ENCODE data around the gene CD300H. TPM values are rescaled to one million over a fixed set of nuclear protein-coding genes. Genes with fewer than 3 reads are reported as not detected.
"Not testable (repeated sequence)": the region's sequence is repeated elsewhere in the genome, so short reads cannot be mapped to it uniquely, and the experiment has no call there.

The CD300H gene
- total RNA-seq, 2 experiments from 2014 or later: not detected

DNA sequence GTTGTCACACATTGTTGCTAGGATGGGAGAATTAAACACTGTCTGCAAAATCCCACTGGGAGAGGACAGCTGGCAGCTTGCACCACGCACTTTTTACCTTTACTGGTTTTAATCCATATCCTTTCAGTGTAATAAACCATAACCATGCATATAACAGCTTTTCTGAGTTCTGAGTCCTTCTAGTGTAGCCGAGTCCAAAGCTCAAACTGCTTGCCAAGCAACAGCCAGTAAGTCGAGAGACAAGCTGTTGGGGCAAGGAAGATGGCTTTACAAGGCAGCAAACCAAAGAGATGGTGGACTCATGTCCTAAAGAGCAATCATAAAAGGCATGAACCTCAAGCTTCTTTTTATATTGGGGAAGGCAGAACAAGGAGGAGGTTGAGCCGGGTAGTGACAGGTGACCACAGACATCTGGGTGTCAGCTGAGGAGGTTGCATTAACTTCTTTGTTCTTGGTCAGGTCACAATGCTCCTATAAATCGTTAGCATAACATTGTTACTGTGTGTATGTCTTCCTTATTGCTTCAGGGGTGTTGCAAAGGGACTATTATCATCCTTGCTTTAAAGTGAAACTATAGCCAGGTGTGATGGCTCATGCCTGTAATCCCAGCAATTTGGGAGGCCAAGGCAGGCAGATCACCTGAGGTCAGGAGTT is 7.3 kb upstream of the CD300H start:
- H3K27ac Mint-ChIP-seq: no peak overlapping the region
- H3K9me3 Mint-ChIP-seq: no peaks in the 10 kb centered on the region
- H3K27me3 Mint-ChIP-seq: peaks cover 20% of the 10 kb centered on the region
- H3K4me3 Mint-ChIP-seq: no peak overlapping the region
- POLR2A ChIA-PET: no interaction called here
- no peak for DNase-seq
- H3K4me1 Mint-ChIP-seq: peaks cover 6% of the 10 kb centered on the region
- CTCF ChIA-PET: interaction anchor here (1.2 to 1.3 kb wide), 3 partner anchors 8 to 17 kb away, joined by 3 to 4 read pairs (median 4); partner anchors contain the start of gene CD300LD
- no peaks in the 10 kb centered on the region for H3K36me3 Mint-ChIP-seq (ENCODE audit: low read depth)

DNA sequence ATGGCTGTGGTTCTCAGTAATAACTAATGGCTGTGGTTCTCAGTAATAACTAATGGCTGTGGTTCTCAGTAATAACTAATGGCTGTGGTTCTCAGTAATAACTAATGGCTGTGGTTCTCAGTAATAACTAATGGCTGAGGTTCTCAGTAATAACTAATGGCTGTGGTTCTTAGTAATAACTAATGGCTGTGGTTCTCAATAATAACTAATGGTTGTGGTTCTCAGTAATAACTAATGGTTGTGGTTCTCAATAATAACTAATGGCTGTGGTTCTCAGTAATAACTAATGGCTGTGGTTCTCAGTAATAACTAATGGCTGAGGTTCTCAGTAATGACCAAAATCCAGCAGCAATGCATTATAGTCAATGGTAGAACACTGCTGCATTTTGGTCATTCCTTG is 6.3 kb upstream of the CD300H start:
- H3K4me3 Mint-ChIP-seq; H3K4me1 Mint-ChIP-seq; POLR2A ChIA-PET; H3K36me3 Mint-ChIP-seq (ENCODE audit: low read depth); H3K9me3 Mint-ChIP-seq; H3K27ac Mint-ChIP-seq; DNase-seq: not testable (repeated sequence)
- CTCF ChIA-PET: interaction anchor here (0.9 to 1.3 kb wide), 3 partner anchors 7 to 162 kb away, joined by 3 to 4 read pairs (median 3); partner anchors contain the start of gene CD300LD
- peaks cover 20% of the 10 kb centered on the region for H3K27me3 Mint-ChIP-seq

- POLR2A ChIA-PET: no interaction called here
- peaks cover 20% of the 10 kb centered on the region for H3K27me3 Mint-ChIP-seq
- DNase-seq: no peak
- CTCF ChIA-PET: interaction anchor here (0.9 to 1.3 kb wide), 2 partner anchors 19 to 163 kb away, joined by 3 to 4 read pairs; partner anchors contain the start of gene CD300LD
- no peaks in the 10 kb centered on the region for H3K9me3 Mint-ChIP-seq
- no peak overlapping the region for H3K27ac Mint-ChIP-seq
- H3K4me1 Mint-ChIP-seq: peaks cover 10% of the 10 kb centered on the region
- no peaks in the 10 kb centered on the region for H3K36me3 Mint-ChIP-seq (ENCODE audit: low read depth)
- H3K4me3 Mint-ChIP-seq: no peak overlapping the region
These were observed 5.9 kb upstream of the CD300H start for GRCh38 chr17:74573169-74573568.

DNA sequence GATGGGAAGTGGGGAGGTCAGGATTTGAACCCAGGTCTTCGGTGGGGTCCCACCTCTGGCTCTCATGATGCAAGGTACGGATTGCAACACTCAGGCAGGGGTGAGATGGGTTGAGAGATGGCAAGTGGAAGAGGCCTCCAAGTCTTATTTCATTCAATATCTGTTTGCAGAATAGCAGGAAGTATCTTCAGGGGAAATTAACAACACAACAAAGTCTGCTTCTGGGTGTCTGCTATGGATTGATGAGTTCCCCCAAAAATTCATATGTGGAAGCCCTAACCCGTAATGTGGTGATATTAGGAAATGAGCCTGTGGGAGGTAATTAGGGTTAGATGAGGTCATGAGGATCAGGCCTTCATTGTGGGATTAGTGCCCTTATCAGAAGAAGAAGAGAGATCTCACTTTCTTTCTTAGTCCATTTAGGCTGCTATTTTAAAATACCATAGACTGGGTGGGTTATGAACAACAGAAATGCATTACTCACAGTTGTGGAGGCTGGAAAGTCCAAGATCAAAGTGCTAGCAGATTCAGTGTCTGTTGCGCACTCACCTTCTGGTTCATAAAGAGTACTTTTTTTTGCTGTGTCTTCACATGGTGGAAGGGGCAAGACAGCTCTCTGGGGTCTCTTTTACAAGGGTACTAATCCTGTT is 4.4 kb upstream of the CD300H start:
- no peaks in the 10 kb centered on the region for H3K36me3 Mint-ChIP-seq (ENCODE audit: low read depth)
- H3K27ac Mint-ChIP-seq: no peak overlapping the region
- peaks cover 10% of the 10 kb centered on the region for H3K4me1 Mint-ChIP-seq
- POLR2A ChIA-PET: no interaction called here
- H3K27me3 Mint-ChIP-seq: peaks cover 22% of the 10 kb centered on the region
- no peaks in the 10 kb centered on the region for H3K9me3 Mint-ChIP-seq
- H3K4me3 Mint-ChIP-seq: no peak overlapping the region
- CTCF ChIA-PET: interaction anchor here (0.6 kb wide), 1 partner anchor 16 kb away, joined by 3 read pairs; no protein-coding TSS in a partner anchor
- no peak for DNase-seq

DNA sequence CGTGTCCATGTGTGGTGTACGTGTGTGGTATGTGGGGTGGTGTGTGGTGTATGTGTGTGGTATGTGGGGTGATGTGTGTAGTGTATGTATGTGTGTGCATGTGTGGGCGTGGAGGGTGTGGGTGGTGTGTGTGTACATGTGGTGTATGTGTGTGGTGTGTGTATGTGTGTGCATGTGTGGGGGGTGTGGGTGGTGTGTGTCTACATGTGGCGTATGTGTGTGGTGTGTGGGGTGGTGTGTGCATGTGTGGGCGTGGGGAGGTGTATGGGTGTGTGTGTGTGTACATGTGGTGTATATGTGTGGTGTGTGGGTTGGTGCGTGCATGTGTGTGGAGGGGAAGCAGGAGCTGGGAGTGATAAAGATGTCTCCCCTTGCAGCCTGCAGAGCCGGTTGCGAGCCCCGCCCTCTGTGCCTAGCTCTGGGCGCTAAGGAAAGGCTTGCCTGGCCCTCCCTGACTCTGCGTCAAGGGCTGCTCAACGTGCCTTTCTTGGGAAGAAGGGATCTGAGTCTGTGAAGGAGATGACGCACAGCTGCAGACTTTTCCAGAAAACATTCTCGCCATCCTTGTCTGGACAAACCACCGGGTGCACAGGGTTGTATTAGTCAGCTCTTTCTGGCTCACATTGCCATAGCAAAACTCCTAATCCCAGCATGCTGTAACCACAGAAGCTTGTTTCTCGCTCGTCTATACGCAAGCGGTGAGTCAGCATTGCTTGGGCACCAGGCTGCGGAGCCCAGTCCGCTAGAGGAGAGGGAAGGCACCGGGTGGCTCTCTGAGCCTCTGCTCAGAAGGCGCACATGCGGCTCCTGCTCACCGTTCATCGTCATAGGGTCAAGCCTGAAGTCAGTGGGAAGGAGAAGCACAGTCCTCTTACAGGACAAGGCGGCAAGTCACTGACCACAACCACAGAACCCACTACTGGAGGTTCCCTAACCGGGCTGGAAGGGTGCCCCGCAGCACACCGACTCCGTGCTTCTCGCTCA is 2.0 kb upstream of the CD300H start:
- Mint-ChIP-seq H3K4me3 (no peak overlapping the region), H3K27ac (no peak overlapping the region), H3K27me3 (peaks cover 18% of the 10 kb centered on the region), H3K4me1 (peaks cover 10% of the 10 kb centered on the region), H3K36me3 (ENCODE audit: low read depth) (no peaks in the 10 kb centered on the region), H3K9me3 (no peaks in the 10 kb centered on the region)
- no peak for DNase-seq
- ChIA-PET POLR2A (no interaction called here), CTCF (interaction anchor here (0.6 to 1.0 kb wide), 4 partner anchors 8 to 139 kb away, joined by 3 to 4 read pairs (median 3); no protein-coding TSS in a partner anchor)

DNA sequence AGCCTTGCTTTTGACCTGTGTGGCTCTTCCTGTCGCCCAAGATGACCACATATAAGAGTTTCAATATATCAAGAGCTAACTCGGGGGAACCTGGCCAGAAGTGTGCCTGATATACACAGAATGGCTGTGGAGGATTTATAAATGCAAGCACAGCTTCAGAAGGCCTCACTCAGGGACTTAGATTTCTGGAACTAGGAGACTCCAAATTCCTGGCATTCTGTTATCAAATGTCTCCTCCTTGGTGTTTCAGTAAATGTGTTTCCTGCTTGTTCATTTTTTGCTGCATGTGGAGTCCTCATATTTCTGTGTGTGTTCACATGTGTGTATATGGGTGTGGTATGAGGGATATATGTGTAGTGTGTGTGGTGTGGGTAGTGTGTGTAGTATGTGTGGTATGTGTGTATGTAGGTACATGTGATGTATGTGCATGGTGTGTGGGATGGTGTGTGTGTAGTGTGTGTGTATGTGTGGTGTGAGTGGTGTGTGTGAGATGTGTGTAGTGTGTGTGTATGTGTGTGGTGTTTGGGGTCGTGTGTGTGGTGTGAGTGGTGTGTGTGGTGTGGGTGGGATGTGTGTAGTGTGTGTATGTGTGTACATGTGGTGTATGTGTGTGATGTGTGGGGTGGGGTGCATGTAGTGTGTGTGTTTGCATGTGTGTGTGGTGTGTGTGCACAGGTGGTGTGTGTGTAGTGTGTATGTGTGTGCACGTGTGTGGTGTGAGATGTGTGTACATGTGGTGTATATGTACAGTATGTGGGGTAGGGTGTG is 981 bp upstream of the CD300H start:
- Mint-ChIP-seq H3K27ac (no peak overlapping the region), H3K4me3 (no peak overlapping the region), H3K4me1 (peaks cover 10% of the 10 kb centered on the region), H3K36me3 (ENCODE audit: low read depth) (no peaks in the 10 kb centered on the region), H3K9me3 (no peaks in the 10 kb centered on the region), H3K27me3 (peaks cover 15% of the 10 kb centered on the region)
- ChIA-PET POLR2A (no interaction called here), CTCF (interaction anchor here (1.1 kb wide), 1 partner anchor 26 kb away, joined by 3 read pairs; no protein-coding TSS in a partner anchor)
- no peak for DNase-seq

GRCh38 chr17:74566132-74566753 is 1.1 kb downstream of the CD300H start:
- peaks cover 15% of the 10 kb centered on the region for H3K27me3 Mint-ChIP-seq
- H3K9me3 Mint-ChIP-seq: no peaks in the 10 kb centered on the region
- no peak overlapping the region for H3K4me3 Mint-ChIP-seq
- peak; percentile 40 for DNase-seq
- H3K27ac Mint-ChIP-seq: no peak overlapping the region
- POLR2A ChIA-PET: interaction anchor here (0.6 kb wide), 1 partner anchor 192 kb away, joined by 6 read pairs; no protein-coding TSS in a partner anchor
- H3K4me1 Mint-ChIP-seq: peaks cover 10% of the 10 kb centered on the region
- CTCF ChIA-PET: interaction anchor here (0.8 to 1.2 kb wide), 7 partner anchors 8 to 197 kb away, joined by 3 to 4 read pairs (median 3); no protein-coding TSS in a partner anchor
- H3K36me3 Mint-ChIP-seq (ENCODE audit: low read depth): no peaks in the 10 kb centered on the region

GRCh38 chr17:74565126-74565525 is 2.2 kb downstream of the CD300H start:
- H3K36me3 Mint-ChIP-seq (ENCODE audit: low read depth): no peaks in the 10 kb centered on the region
- no peak for DNase-seq
- no peaks in the 10 kb centered on the region for H3K9me3 Mint-ChIP-seq
- H3K27ac Mint-ChIP-seq: no peak overlapping the region
- H3K4me1 Mint-ChIP-seq: peaks cover 12% of the 10 kb centered on the region
- peaks cover 10% of the 10 kb centered on the region for H3K27me3 Mint-ChIP-seq
- ChIA-PET POLR2A (no interaction called here), CTCF (no interaction called here)
- no peak overlapping the region for H3K4me3 Mint-ChIP-seq

DNA sequence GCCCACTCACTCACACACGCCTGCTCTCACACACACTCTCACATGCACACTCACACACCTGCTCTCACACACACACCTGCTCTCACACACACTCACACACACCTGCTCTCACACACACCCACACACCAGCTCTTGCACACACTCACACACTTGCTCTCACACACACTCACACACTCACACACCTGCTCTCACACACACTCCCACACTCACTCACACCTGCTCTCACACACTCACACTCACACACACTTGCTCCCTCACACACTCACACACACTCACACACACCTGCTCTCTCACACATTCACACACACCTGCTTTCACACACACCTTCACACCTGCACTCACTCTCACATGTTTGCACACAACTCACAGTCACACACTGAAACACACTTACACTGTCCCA is 4.0 kb downstream of the CD300H start:
- peaks cover 3% of the 10 kb centered on the region for H3K9me3 Mint-ChIP-seq
- POLR2A ChIA-PET: no interaction called here
- DNase-seq: no peak

GRCh38 chr17:74561586-74561985 is 5.7 kb downstream of the CD300H start:
- no peak overlapping the region for H3K27ac Mint-ChIP-seq
- no peak overlapping the region for H3K4me3 Mint-ChIP-seq
- ChIA-PET POLR2A (no interaction called here), CTCF (interaction anchor here (1.2 kb wide), 1 partner anchor 8 kb away, joined by 4 read pairs; no protein-coding TSS in a partner anchor)
- H3K9me3 Mint-ChIP-seq: peaks cover 9% of the 10 kb centered on the region
- H3K27me3 Mint-ChIP-seq: peaks cover 4% of the 10 kb centered on the region
- peaks cover 29% of the 10 kb centered on the region for H3K4me1 Mint-ChIP-seq
- no peak for DNase-seq
- H3K36me3 Mint-ChIP-seq (ENCODE audit: low read depth): peaks cover 4% of the 10 kb centered on the region

More for the DNA sequence above, 4.0 kb downstream of the CD300H start:
- Mint-ChIP-seq H3K4me1 (peaks cover 20% of the 10 kb centered on the region), H3K27ac (no peak overlapping the region), H3K27me3 (peaks cover 10% of the 10 kb centered on the region), H3K36me3 (ENCODE audit: low read depth) (peaks cover 4% of the 10 kb centered on the region), H3K4me3 (no peak overlapping the region)
- CTCF ChIA-PET: no interaction called here

- POLR2A ChIA-PET: no interaction called here
- peak overlapping the region; percentile 79 for H3K27ac Mint-ChIP-seq
- H3K9me3 Mint-ChIP-seq: peaks cover 12% of the 10 kb centered on the region
- peak overlapping the region; percentile 16 for H3K4me3 Mint-ChIP-seq
- CTCF ChIA-PET: no interaction called here
- peaks cover 2% of the 10 kb centered on the region for H3K27me3 Mint-ChIP-seq
- peaks cover 7% of the 10 kb centered on the region for H3K36me3 Mint-ChIP-seq (ENCODE audit: low read depth)
- peak; percentile 35 for DNase-seq
- H3K4me1 Mint-ChIP-seq: peaks cover 36% of the 10 kb centered on the region
These were observed 8.3 kb downstream of the CD300H start for GRCh38 chr17:74558882-74559519.
